Stimulated activated CD8-positive, alpha-beta memory T cell treated with anti-CD3 and anti-CD28 coated beads, Interleukin-12 subunit alpha, Interleukin-12 subunit beta, amount 100 ng/mL, for 4 hours (primary cell): ENCODE data around the gene ICE2.
A peak's percentile ranks its signal among the peaks of the same experiment; 100 is the strongest.

Source experiments
- DNase-seq: peaks from one replicate; pipeline ENCODE4 v3.0.0-alpha.2; 2020; ENCODE audit warnings: low read depth

ICE2 gene

GRCh38 chr15:60478566-60479360 lies at the start of gene ICE2:
TSS of gene ICE2 (minus strand) at chr15:60479142. CDS start at chr15:60477977, 1,165 bp downstream.
- DNase-seq, result peak; percentile 94

- DNase-seq, result no peak
These were observed 49.6 kb upstream of the ICE2 start for GRCh38 chr15:60528530-60528929.

GRCh38 chr15:60527456-60527855 lies 48.5 kb upstream of the ICE2 start:
- no peak for DNase-seq

- no peak for DNase-seq
These were observed 47.2 kb upstream of the ICE2 start for GRCh38 chr15:60526127-60526616.

GRCh38 chr15:60525341-60526039 lies 46.5 kb upstream of the ICE2 start:
- DNase-seq, result no peak

GRCh38 chr15:60523056-60523455 lies 44.1 kb upstream of the ICE2 start:
- no peak for DNase-seq

GRCh38 chr15:60520825-60521368 lies 42.0 kb upstream of the ICE2 start:
- peak; percentile 46 for DNase-seq

- DNase-seq, result no peak
These were observed 41.3 kb upstream of the ICE2 start for GRCh38 chr15:60520013-60520824.

GRCh38 chr15:60519218-60519617 lies 40.3 kb upstream of the ICE2 start:
- DNase-seq, result no peak

- no peak for DNase-seq
These were observed 39.6 kb upstream of the ICE2 start for GRCh38 chr15:60518511-60518910.

- no peak for DNase-seq
These were observed 35.4 kb upstream of the ICE2 start for GRCh38 chr15:60514261-60514881.

GRCh38 chr15:60513676-60514075 lies 34.7 kb upstream of the ICE2 start:
- no peak for DNase-seq

GRCh38 chr15:60512937-60513336 lies 34.0 kb upstream of the ICE2 start:
- no peak for DNase-seq

- no peak for DNase-seq
These were observed 32.5 kb upstream of the ICE2 start for GRCh38 chr15:60511351-60512031.

GRCh38 chr15:60510006-60510405 lies 31.1 kb upstream of the ICE2 start:
- no peak for DNase-seq

GRCh38 chr15:60509470-60509869 lies 30.5 kb upstream of the ICE2 start:
- no peak for DNase-seq

- no peak for DNase-seq
These were observed 29.5 kb upstream of the ICE2 start for GRCh38 chr15:60508442-60508841.

- DNase-seq, result peak; percentile 14
These were observed 28.9 kb upstream of the ICE2 start for GRCh38 chr15:60507596-60508424.

- no peak for DNase-seq
These were observed 17.9 kb upstream of the ICE2 start for GRCh38 chr15:60496853-60497252.

GRCh38 chr15:60494108-60494507 lies 15.2 kb upstream of the ICE2 start:
- no peak for DNase-seq
